Measurements from ENCODE around the gene BEGAIN. TPM values are rescaled to one million over a fixed set of nuclear protein-coding genes. Genes with fewer than 3 reads are reported as not detected.

BEGAIN gene
- total RNA-seq, 4 donors from 2014 or later, result 0.51 to 1.8 TPM; not detected in 2

- no peak for TF ChIP-seq CTCF (IDR thresholded peaks at IDR 0.05; ENCODE audit: low read depth)
These were observed 32.4 kb upstream of the BEGAIN start for GRCh38 chr14:100619396-100620254.

- no peak for TF ChIP-seq CTCF (IDR thresholded peaks at IDR 0.05; ENCODE audit: low read depth)
These were observed 31.6 kb upstream of the BEGAIN start for GRCh38 chr14:100618763-100619320.

GRCh38 chr14:100618318-100618693 lies 31.1 kb upstream of the BEGAIN start:
- no peak for TF ChIP-seq CTCF (IDR thresholded peaks at IDR 0.05; ENCODE audit: low read depth)

- TF ChIP-seq CTCF (IDR thresholded peaks at IDR 0.05; ENCODE audit: low read depth), result no peak
These were observed 30.4 kb upstream of the BEGAIN start for GRCh38 chr14:100617410-100618317.

GRCh38 chr14:100616854-100617409 lies 29.7 kb upstream of the BEGAIN start:
- TF ChIP-seq CTCF (IDR thresholded peaks at IDR 0.05; ENCODE audit: low read depth), result no peak

GRCh38 chr14:100615736-100616695 lies 28.8 kb upstream of the BEGAIN start:
- no peak for TF ChIP-seq CTCF (IDR thresholded peaks at IDR 0.05; ENCODE audit: low read depth)

Measured in subcutaneous adipose tissue (tissue), 4 donors.